ENCODE measurements around the gene ADAMTSL1.

The ADAMTSL1 gene

DNA sequence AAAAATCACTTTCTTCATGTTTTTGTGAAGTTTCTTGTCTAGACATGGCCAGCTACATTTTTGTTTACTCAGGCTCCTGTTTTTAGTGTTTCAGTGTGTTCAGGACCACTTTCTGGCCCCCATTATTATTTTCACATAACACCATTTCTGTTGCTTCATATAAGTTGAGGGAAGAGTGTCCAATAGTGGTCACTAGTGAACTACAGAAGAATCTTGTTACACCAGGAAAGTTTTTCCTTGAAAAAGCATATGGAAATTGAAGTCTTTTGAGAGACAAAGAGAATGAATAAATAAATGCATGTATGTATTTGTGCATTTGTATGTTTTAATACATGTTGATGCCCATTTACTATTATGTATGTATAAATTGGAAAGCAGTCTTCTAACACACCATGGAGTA is 3.8 kb downstream of the ADAMTSL1 start:
- Histone ChIP-seq H3K4me3 (no peak overlapping the region), H3K27ac (no peak overlapping the region)
- no peak for DNase-seq (ENCODE audit: low spot score)
- TF ChIP-seq CTCF (IDR thresholded peaks at IDR 0.05): no peak

- Histone ChIP-seq H3K27ac (peak overlapping the region; percentile 23 to 27), H3K4me3 (no peak overlapping the region)
- no peak for DNase-seq (ENCODE audit: low spot score)
- no peak for TF ChIP-seq CTCF (IDR thresholded peaks at IDR 0.05)
These were observed 4.8 kb downstream of the ADAMTSL1 start for GRCh38 chr9:18478501-18479361.

GRCh38 chr9:18479405-18479804 is 5.5 kb downstream of the ADAMTSL1 start:
- TF ChIP-seq CTCF (IDR thresholded peaks at IDR 0.05): no peak
- no peak overlapping the region for H3K4me3 ChIP-seq
- no peak for DNase-seq (ENCODE audit: low spot score)
- no peak overlapping the region for H3K27ac ChIP-seq

DNA sequence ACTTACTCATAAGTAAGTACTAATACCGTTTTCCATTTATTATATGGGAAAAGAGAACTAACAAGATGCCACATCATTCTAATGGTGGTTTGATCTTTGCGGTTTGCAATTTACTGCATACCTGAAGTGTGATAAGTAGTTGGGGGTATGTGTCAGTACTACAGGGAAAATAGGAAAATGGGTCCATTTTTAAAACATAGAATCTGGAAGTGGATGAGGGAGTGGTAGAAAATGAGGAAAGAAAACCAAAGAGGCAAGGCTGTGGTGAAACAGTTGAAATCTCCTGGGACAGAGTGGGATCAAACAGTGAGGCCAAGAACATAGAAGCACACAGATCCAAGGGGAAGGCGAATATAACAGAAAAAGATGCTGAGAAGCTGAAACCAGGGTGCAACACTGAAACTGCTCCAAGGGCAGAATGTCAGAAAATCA is 6.7 kb downstream of the ADAMTSL1 start:
- Histone ChIP-seq H3K27ac (no peak overlapping the region), H3K4me3 (no peak overlapping the region)
- no peak for TF ChIP-seq CTCF (IDR thresholded peaks at IDR 0.05)
- DNase-seq (ENCODE audit: low spot score): no peak

- Histone ChIP-seq H3K4me3 (no peak overlapping the region), H3K27ac (no peak overlapping the region)
- no peak for DNase-seq (ENCODE audit: low spot score)
- TF ChIP-seq CTCF (IDR thresholded peaks at IDR 0.05): no peak
These were observed 8.4 kb downstream of the ADAMTSL1 start for GRCh38 chr9:18482371-18482770.

DNA sequence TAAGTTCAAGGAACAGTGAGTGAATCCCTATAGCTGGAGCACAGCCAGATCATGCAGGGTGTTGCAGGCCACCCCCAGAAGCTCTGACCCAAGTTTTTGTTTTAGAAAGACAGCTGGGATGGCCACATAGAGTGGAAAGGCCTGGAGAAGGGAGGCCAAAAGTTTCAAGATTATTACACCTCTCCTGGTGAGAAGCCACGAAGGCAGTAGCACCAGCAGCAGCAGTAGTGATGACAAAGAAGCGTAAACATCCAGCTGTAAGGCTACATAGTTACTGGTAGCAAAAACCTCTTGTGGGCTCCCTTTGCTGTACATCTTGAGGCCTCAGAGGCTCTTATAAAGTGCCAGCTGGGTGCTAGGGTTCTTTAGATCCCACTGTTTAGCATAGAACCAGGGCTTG is 11.8 kb downstream of the ADAMTSL1 start:
- no peak for TF ChIP-seq CTCF (IDR thresholded peaks at IDR 0.05)
- Histone ChIP-seq H3K27ac (no peak overlapping the region), H3K4me3 (no peak overlapping the region)
- no peak for DNase-seq (ENCODE audit: low spot score)

- Histone ChIP-seq H3K4me3 (no peak overlapping the region), H3K27ac (no peak overlapping the region)
- DNase-seq (ENCODE audit: low spot score): no peak
- TF ChIP-seq CTCF (IDR thresholded peaks at IDR 0.05): no peak
These were observed 13.7 kb downstream of the ADAMTSL1 start for GRCh38 chr9:18487611-18488010.

Measured in coronary artery (tissue), 2 donors.